ENCODE measurements around the gene DMBX1.
A peak's percentile ranks its signal among the peaks of the same experiment; 100 is the strongest.

DMBX1 gene

DNA sequence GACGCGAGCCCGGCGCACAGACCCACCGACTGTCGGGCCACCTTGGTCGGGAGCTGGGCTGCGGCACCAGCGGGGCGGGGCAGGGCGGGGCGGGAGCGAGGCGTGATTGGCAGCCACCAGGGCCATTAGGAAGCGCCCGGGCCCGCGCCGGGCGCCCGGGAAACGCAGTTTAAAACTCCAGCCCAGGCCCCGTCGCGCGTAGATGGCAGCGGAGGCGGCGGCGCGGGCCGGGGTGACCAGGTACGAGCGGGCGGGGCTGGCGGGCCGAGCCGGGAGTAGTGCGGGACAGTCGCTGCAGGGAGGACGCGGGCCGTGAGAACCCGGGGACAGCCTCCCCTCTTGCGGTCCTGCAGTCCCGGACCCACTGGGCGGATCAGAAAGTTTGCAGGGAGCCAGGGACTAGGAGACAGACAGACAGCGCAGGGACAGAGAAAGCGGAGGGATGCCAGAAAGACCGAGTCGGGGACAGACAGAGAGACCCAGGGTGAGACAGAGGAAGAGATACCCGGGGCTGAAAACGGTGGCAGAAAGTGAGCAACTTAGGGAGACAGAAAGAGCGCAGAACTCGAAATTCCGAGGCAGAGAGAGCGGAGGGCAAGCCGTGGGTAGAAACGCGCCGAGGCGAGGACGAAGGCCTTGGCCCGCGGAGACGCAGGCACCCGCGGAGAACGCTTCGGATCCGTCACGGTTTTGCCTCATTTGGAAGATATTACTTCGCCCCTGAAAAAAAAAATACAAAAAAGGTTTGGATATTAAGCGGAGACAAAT is at the start of gene DMBX1:
Gene DMBX1, plus strand, starts transcription at position 199 of the 768 bp plus-strand sequence. CDS start 17,175 bp downstream, outside the sequence.
- no peak for TF ChIP-seq EZH2 (IDR thresholded peaks at IDR 0.05; ENCODE audit: borderline replicate concordance, low read depth, low read length, severe bottlenecking)
- TF ChIP-seq CTCF (IDR thresholded peaks at IDR 0.05; ENCODE audit: borderline replicate concordance, extremely low read depth, low read length, poor library complexity, severe bottlenecking) = no peak
- H3K36me3 ChIP-seq (ENCODE audit: insufficient read depth, low read length) = no peaks in the 10 kb centered on the region
- no peak within 1 kb of the TSS for H3K4me3 ChIP-seq (ENCODE audit: low read depth in 1 of 2, low read length in 2 of 2)
- H3K79me2 ChIP-seq (ENCODE audit: insufficient read depth, low read length) = no peaks in the 10 kb centered on the region
- no peak within 1 kb of the TSS for H3K9ac ChIP-seq (ENCODE audit: low read depth, low read length)
- H2AFZ ChIP-seq (ENCODE audit: low read depth, low read length) = no peak within 1 kb of the TSS
- no peak within 1 kb of the TSS for H3K27ac ChIP-seq (ENCODE audit: low read length)
- no peaks in the 10 kb centered on the region for H4K20me1 ChIP-seq (ENCODE audit: insufficient read depth, low read length)
- H3K4me1 ChIP-seq (ENCODE audit: insufficient read depth, low read length) = no peaks in the 10 kb centered on the region
- ATAC-seq (ENCODE audit: insufficient read depth, low read depth) (no peak), DNase-seq (no peak)
- H3K27me3 ChIP-seq (ENCODE audit: insufficient read depth, low read length, poor library complexity) = peaks cover 33% of the 10 kb centered on the region
- H3K4me2 ChIP-seq (ENCODE audit: insufficient read depth, low read length) = no peak within 1 kb of the TSS
- no peaks in the 10 kb centered on the region for H3K9me3 ChIP-seq (ENCODE audit: insufficient read depth, low read length, severe bottlenecking)

GRCh38 chr1:46440478-46440877 is 49.2 kb upstream of the DMBX1 start:
- no peaks in the 10 kb centered on the region for H3K9me3 ChIP-seq (ENCODE audit: insufficient read depth, low read length, severe bottlenecking)
- TF ChIP-seq CTCF (IDR thresholded peaks at IDR 0.05; ENCODE audit: borderline replicate concordance, extremely low read depth, low read length, poor library complexity, severe bottlenecking) (no peak), EZH2 (IDR thresholded peaks at IDR 0.05; ENCODE audit: borderline replicate concordance, low read depth, low read length, severe bottlenecking) (no peak)
- no peak for DNase-seq
- no peaks in the 10 kb centered on the region for H3K36me3 ChIP-seq (ENCODE audit: insufficient read depth, low read length)
- no peaks in the 10 kb centered on the region for H3K79me2 ChIP-seq (ENCODE audit: insufficient read depth, low read length)
- no peak overlapping the region for H2AFZ ChIP-seq (ENCODE audit: low read depth, low read length)
- H3K4me2 ChIP-seq (ENCODE audit: insufficient read depth, low read length) = no peak overlapping the region
- no peak overlapping the region for H3K4me3 ChIP-seq (ENCODE audit: low read depth in 1 of 2, low read length in 2 of 2)
- no peak overlapping the region for H3K9ac ChIP-seq (ENCODE audit: low read depth, low read length)
- peaks cover 9% of the 10 kb centered on the region for H3K4me1 ChIP-seq (ENCODE audit: insufficient read depth, low read length)
- no peaks in the 10 kb centered on the region for H3K27me3 ChIP-seq (ENCODE audit: insufficient read depth, low read length, poor library complexity)
- no peaks in the 10 kb centered on the region for H4K20me1 ChIP-seq (ENCODE audit: insufficient read depth, low read length)
- no peak overlapping the region for H3K27ac ChIP-seq (ENCODE audit: low read length)
- ATAC-seq (ENCODE audit: insufficient read depth, low read depth) = no peak

DNA sequence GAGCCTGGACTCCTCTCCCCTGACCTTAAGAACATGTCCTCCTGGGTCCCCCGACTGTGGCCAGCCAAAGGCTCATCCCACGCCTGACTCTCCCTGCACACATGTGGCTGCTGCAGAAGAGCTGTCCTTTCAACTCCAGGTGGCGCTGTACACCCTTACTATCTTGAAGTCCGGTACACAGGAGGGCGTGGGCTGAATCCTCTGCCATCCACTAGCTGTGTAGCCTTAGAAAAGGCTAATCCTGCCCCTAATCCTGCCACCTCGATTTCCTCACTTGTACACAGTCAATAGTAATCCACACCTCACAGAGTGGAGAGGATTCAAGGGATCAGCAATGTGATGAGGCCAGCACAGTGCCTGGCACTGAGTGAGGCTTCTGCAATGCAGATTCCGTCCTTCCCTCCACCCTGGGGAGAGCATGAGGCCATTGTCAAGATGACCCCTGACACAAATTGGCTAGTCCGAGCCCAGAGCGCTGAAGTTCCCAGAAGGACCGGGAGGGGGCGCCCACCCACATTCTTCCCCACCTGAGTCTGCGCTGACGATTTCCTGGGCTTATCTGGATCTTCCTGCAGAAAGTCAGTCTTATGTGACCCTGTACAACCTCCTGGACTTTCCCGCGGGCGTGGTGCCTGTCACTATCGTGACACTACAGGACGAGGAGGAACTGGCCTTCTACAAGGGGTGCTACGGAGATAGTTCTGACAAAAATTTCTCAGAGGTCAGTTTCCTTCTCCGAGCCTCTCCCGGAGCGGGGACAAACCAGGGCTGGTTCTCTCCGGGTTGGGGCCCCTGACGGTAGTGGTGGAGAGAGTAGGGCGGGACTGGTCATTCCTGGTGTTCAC is 47.1 kb upstream of the DMBX1 start:
- ATAC-seq (ENCODE audit: insufficient read depth, low read depth) = peak; percentile 78
- H3K4me3 ChIP-seq (ENCODE audit: low read depth in 1 of 2, low read length in 2 of 2) = peak overlapping the region; percentile 10 to 57; a peak in 3 of 4 replicates
- H3K36me3 ChIP-seq (ENCODE audit: insufficient read depth, low read length) = no peaks in the 10 kb centered on the region
- no peaks in the 10 kb centered on the region for H4K20me1 ChIP-seq (ENCODE audit: insufficient read depth, low read length)
- H3K27ac ChIP-seq (ENCODE audit: low read length) = no peak overlapping the region
- peak overlapping the region; percentile 37 for H3K9ac ChIP-seq (ENCODE audit: low read depth, low read length)
- no peaks in the 10 kb centered on the region for H3K79me2 ChIP-seq (ENCODE audit: insufficient read depth, low read length)
- peak overlapping the region; percentile 77 for H2AFZ ChIP-seq (ENCODE audit: low read depth, low read length)
- H3K27me3 ChIP-seq (ENCODE audit: insufficient read depth, low read length, poor library complexity) = no peaks in the 10 kb centered on the region
- peaks cover 9% of the 10 kb centered on the region for H3K4me1 ChIP-seq (ENCODE audit: insufficient read depth, low read length)
- H3K4me2 ChIP-seq (ENCODE audit: insufficient read depth, low read length) = peak overlapping the region; percentile 78
- H3K9me3 ChIP-seq (ENCODE audit: insufficient read depth, low read length, severe bottlenecking) = no peaks in the 10 kb centered on the region
- peak; percentile 65 for DNase-seq
- peak; percentile 80 for TF ChIP-seq CTCF (IDR thresholded peaks at IDR 0.05; ENCODE audit: borderline replicate concordance, extremely low read depth, low read length, poor library complexity, severe bottlenecking)
- no peak for TF ChIP-seq EZH2 (IDR thresholded peaks at IDR 0.05; ENCODE audit: borderline replicate concordance, low read depth, low read length, severe bottlenecking)
